ENCODE results near the gene SEL1L3.

The SEL1L3 gene

DNA sequence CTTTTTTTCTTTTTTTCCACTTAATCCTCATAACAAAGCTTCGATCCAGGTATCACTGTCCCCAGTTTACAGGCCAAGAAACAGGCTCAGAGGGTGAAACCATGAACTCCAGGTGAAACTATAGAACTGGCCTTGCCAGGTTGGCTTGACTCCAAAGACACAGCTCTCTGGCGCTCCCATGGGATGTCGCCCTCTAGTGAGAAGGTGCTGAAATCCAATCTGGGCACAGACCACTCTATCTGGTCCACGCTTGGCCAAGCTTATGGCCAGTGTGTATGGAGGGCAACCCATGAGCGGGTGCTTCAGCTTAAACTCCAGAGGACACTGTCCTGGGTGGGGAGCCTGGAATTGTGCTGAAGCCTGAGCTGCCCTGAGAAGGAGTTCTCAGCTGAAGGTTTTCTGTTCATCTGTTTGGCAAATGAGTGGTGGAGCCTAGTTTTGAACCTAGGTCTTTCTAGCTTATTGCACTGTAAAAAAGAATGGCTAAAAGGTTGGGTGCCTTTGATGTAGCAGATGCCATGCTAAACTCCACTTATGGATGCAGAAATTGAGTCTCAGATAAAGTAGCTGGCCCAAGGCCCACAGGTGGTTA, 70.5 kb downstream of the SEL1L3 start:
- DNase-seq (ENCODE audit: low spot score), result no peak
- Histone ChIP-seq H3K4me3 (no peak overlapping the region), H3K27ac (no peak overlapping the region)
- no peak for TF ChIP-seq CTCF (IDR thresholded peaks at IDR 0.05)

- no peak for TF ChIP-seq CTCF (IDR thresholded peaks at IDR 0.05)
- no peak for DNase-seq (ENCODE audit: low spot score)
- Histone ChIP-seq H3K27ac (no peak overlapping the region), H3K4me3 (no peak overlapping the region)
These were observed 72.8 kb downstream of the SEL1L3 start for GRCh38 chr4:25790024-25790423.

GRCh38 chr4:25788703-25789238, 74.0 kb downstream of the SEL1L3 start:
- H3K4me3 ChIP-seq, result no peak overlapping the region
- H3K27ac ChIP-seq, result no peak overlapping the region
- no peak for TF ChIP-seq CTCF (IDR thresholded peaks at IDR 0.05)
- no peak for DNase-seq (ENCODE audit: low spot score)

DNA sequence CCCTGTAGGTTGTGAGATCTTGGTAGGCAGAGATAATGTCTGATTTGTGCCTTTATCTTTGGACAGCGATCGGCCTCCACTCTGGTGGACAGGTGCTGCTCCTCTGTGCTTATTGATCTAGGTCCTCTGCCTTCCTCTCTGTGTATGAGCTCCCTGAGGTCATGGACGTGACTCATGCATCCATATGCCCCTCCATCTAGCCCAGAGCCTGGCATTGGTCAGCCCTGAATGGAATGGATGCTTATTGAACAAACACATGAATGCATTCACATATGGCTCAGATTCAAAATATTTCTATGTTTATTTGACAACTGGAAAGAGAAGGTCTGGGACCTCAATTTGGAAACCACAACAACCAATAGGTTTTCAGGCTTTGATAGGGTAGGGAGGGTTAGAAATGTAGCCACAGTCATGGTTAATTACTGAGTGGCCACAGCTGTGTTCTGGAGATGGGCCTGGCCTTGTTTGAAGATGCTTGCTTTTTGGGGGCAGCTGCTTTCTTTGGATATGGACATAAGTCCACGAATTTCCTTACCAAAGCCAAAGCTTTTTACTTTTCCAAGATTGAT, 76.2 kb downstream of the SEL1L3 start:
- no peak overlapping the region for H3K4me3 ChIP-seq
- H3K27ac ChIP-seq, result no peak overlapping the region
- DNase-seq (ENCODE audit: low spot score), result no peak
- TF ChIP-seq CTCF (IDR thresholded peaks at IDR 0.05), result no peak

GRCh38 chr4:25783943-25784342, 78.8 kb downstream of the SEL1L3 start:
- no peak for TF ChIP-seq CTCF (IDR thresholded peaks at IDR 0.05)
- DNase-seq (ENCODE audit: low spot score), result no peak
- Histone ChIP-seq H3K4me3 (no peak overlapping the region), H3K27ac (no peak overlapping the region)

DNA sequence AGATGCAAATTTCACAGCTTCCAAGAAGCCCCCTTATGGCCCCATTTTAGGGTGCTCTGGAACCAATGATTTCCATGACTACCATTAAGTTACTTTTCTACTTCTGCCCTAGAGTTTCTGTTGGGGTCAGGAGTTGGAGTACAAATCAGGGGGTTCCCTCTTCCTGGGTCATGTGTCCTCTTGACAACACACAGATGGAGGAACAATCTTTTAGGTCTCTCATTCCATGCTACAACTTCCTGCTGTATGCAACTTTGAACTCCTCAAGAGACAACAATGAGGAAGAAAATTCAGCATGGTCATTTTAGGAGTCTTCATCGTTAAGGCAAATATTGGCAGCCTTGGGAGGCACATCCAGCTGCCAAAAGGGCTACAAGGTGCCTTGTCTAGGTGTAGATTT, 79.7 kb downstream of the SEL1L3 start:
- no peak for DNase-seq (ENCODE audit: low spot score)
- TF ChIP-seq CTCF (IDR thresholded peaks at IDR 0.05), result no peak
- no peak overlapping the region for H3K27ac ChIP-seq
- no peak overlapping the region for H3K4me3 ChIP-seq

GRCh38 chr4:25782482-25782881, 80.3 kb downstream of the SEL1L3 start:
- no peak for TF ChIP-seq CTCF (IDR thresholded peaks at IDR 0.05)
- H3K4me3 ChIP-seq, result no peak overlapping the region
- DNase-seq (ENCODE audit: low spot score), result no peak
- H3K27ac ChIP-seq, result no peak overlapping the region

Measured in coronary artery (tissue), 2 donors.